HUES6 (cell line): ENCODE results near the gene TULP4.
"Not testable (repeated sequence)": the region's sequence is repeated elsewhere in the genome, so short reads cannot be mapped to it uniquely, and the experiment has no call there.

ENCODE experiments used
- H3K27ac ChIP-seq: 2 replicates; pipeline ENCODE4 v1.7.0; 2013; ENCODE audit warnings: low read depth, mild to moderate bottlenecking, low read length, inconsistent platforms
- H3K27me3 ChIP-seq: 2 replicates; pipeline ENCODE4 v1.6.1; 2013; ENCODE audit warnings: low read length; ENCODE audit not compliant: control insufficient read depth, insufficient read depth
- H3K36me3 ChIP-seq: 2 replicates; pipeline ENCODE4 v1.6.1; 2013; ENCODE audit warnings: low read length; ENCODE audit not compliant: control insufficient read depth, insufficient read depth
- H3K4me1 ChIP-seq: 2 replicates; pipeline ENCODE4 v1.6.1; 2013; ENCODE audit warnings: low read length; ENCODE audit not compliant: control insufficient read depth, insufficient read depth
- H3K4me3 ChIP-seq: 2 replicates; pipeline ENCODE4 v1.5.1; 2013; ENCODE audit warnings: low read depth, low read length
- H3K9ac ChIP-seq: one replicate; pipeline ENCODE4 v1.6.1; 2013; ENCODE audit warnings: mild to moderate bottlenecking, low read length
- H3K9me3 ChIP-seq: 2 replicates; pipeline ENCODE4 v1.6.1; 2013; ENCODE audit warnings: low read depth, low read length; ENCODE audit not compliant: control insufficient read depth, insufficient read depth

The TULP4 gene

DNA sequence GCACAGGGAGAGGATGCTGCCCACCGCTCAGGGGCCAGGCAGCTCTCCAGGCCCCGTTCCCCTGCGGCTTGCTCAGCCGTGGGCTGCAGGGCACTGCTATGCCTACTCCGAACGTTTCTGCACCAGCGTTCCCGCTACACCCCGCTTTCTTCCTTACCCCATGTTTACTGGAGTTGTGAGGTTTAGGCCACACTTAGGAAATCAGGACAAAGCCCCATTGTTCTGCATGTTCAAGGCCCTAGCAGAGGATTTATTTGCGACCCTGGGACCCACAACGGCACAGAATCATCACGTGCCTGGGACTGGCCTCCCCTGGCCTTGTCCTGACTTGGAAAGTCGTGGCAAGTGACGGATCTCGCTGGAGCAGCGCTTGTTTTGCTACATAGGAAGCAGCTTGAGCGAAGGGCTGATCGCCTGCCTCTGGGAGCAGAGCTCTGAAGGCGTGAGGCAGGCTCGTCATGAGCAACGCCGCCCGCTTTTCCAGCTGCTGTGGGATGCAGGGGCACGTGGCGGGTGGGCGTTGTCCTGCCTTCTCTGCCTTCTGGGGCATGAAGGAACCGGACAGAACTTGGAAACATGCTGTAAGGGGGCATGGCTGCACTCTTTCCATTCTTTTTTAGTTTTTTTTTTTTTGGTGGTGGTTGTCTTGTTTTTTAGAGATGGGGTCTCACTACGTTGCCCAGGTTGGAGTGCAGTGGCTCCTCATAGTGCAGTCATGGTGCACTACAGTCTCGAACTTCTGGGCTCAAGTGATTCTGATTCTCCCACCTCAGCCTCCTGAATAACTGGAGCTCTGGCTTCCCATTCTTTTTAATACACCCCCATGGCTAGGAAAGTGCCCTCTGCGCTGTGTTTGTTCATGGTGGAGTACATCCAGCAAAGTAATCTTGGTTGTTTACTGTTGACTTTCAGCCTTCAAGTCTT is 233.0 kb downstream of the TULP4 start:
- Histone ChIP-seq H3K36me3 (no peaks in the 10 kb centered on the region), H3K9ac (no peak overlapping the region), H3K9me3 (no peaks in the 10 kb centered on the region), H3K27me3 (no peaks in the 10 kb centered on the region), H3K4me3 (no peak overlapping the region), H3K4me1 (peaks cover 12% of the 10 kb centered on the region), H3K27ac (no peak overlapping the region)

DNA sequence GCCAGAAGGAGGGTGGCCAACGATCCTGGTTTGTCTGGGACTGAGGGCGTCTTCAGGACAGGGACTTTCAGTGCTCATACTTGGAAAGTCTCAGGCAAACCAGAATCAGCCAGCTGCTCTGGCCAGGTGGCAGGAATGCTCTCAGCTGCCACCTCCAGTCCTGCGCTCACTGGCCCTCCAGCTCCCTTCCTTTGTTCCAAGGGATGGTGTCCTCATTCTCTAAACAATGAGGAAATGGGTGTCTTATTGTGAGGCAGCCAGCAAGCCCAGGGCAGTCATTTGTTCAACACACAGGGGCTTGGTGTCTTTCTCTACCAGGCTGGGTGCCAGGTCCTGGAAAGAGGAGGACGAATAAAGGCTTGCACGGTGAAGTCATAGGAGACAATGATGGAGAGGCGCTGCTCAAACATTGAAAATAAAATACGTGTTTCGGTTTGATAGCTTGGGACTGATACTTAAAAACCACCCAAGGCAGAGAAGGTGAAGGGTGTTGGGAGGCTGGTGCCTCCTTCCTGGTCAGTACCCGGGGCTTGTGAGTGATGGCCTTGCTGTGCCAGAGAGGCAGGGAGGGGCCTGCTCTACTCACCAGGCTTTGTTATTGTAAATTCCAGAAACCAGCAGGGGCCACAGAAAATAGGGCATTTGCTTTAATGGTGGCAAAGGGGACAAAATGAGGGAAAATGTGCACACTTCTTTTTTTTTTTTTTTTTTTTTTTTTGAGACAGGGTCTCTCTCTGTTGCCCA is 236.3 kb downstream of the TULP4 start:
- H3K9me3 ChIP-seq: no peaks in the 10 kb centered on the region
- no peaks in the 10 kb centered on the region for H3K36me3 ChIP-seq
- peaks cover 15% of the 10 kb centered on the region for H3K4me1 ChIP-seq
- H3K9ac ChIP-seq: no peak overlapping the region
- no peaks in the 10 kb centered on the region for H3K27me3 ChIP-seq
- H3K4me3 ChIP-seq: no peak overlapping the region
- H3K27ac ChIP-seq: no peak overlapping the region

DNA sequence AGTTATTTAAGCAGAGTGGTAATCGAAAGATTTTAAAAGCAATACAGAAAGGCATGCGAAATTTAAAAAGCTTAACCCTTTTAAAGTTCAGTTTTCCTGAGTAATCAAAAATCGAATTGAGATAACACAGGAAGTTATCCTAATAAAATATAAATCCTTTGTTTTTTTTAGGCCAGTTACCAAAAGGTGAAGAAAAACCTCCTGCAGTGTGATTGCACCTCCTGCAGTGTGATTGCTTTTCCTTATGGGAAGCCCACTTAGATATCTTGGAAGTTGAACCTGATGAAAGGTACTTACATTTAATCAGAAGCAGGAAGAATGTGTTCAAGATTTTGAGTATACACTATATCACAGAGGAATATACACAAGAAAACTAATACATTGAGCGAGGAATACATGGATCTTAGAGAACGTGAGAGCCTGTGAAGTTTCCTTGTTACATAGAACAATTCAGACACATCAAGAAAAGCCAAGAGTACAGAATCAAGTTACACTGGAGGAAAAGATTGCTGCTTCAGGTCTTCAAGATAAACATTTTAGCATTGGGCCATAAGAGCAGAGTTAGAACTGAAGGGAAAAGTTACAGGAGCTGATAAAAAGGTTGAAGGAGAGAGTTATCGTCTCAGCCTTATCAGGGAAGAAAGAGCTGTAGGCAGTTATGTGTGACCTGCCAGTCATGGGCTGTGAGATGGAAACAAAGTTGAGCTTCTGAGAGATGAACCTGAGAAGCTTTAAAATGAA is 240.0 kb downstream of the TULP4 start:
- Histone ChIP-seq H3K4me1 (peaks cover 15% of the 10 kb centered on the region), H3K36me3 (no peaks in the 10 kb centered on the region), H3K9ac (no peak overlapping the region), H3K27me3 (no peaks in the 10 kb centered on the region), H3K9me3 (no peaks in the 10 kb centered on the region), H3K27ac (peak overlapping the region; percentile 10; the same call in 1 of the 2 replicates), H3K4me3 (no peak overlapping the region)

DNA sequence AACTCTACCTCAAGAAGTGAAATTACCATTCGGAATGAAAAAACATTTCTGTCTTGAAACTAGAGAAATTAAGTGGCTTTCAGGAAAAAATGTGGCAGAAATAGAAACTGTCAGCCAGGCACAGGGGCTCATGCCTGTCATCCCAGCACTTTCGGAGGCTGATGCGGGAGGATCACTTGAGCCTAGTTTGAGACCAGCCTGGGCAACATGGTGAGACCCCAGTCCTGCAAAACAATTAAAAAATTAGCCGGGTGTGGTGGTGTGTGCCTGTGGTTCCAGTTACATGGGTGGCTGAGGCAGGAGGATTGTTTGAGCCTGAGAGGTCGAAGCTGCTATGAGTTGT is 240.5 kb downstream of the TULP4 start:
- H3K27ac ChIP-seq: no peak overlapping the region
- no peak overlapping the region for H3K9ac ChIP-seq

DNA sequence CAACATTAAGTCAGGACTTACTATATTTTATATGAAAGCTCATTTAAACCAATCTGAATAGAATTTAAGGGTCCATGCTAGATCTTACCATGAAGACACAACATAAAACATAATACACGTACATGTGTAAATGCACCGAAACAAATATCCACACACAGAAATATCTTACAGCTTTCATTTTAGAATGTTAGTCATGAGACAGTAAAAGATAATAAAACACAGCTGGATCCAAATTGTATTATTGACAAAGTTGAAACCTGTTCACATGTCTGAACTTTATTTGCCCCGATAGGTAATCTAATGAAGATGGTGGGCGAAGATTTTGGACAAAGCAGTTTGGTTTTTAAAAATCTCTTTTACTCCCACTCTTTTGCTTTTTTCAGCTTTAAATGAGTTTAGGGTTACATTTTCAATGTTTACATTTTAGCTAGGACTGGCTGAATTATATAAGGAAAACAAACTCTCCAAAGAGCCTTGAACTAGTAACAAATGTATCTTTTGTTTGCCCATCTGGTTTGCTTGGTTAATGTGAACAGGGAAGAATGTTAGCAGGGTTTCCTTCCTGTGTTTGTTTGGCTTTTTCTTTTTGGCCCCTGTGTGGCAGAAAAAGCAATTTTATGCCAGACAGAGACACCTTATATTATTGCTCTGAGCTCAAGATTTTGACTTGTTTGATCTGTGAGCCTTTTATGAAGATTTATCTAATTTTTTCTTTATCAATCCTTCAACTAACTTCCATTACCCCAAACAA is 242.5 kb downstream of the TULP4 start:
- peaks cover 8% of the 10 kb centered on the region; the same call in 1 of the 2 replicates for H3K4me1 ChIP-seq
- H3K27me3 ChIP-seq: no peaks in the 10 kb centered on the region
- H3K36me3 ChIP-seq: no peaks in the 10 kb centered on the region
- no peak overlapping the region for H3K9ac ChIP-seq
- no peak overlapping the region for H3K27ac ChIP-seq
- H3K4me3 ChIP-seq: no peak overlapping the region
- H3K9me3 ChIP-seq: no peaks in the 10 kb centered on the region

More for the DNA sequence above, 240.5 kb downstream of the TULP4 start:
- Histone ChIP-seq H3K27me3 (no peaks in the 10 kb centered on the region), H3K9me3 (no peaks in the 10 kb centered on the region), H3K36me3 (no peaks in the 10 kb centered on the region), H3K4me1 (peaks cover 15% of the 10 kb centered on the region), H3K4me3 (no peak overlapping the region)

DNA sequence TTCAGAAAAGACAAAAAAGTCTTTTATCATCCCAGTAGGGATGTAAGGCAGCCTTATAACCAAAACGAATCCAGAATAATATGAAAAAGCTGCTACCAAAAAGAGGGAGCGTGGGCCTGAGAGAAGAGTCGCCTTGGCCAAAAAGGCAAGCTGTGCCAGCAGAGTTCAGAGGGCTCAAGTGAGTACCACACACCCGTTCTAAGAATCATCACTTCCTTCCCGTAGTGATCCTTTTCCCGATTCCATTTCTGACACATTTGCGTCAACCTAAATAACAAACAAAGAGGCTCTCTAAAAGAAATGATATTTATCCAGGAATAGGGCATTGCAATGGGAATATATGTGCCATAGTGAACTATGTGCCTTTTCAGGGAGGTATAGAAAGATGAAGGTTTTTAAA is 243.8 kb downstream of the TULP4 start:
- Histone ChIP-seq H3K9me3 (no peaks in the 10 kb centered on the region), H3K9ac (no peak overlapping the region), H3K4me1 (peaks cover 11% of the 10 kb centered on the region)

DNA sequence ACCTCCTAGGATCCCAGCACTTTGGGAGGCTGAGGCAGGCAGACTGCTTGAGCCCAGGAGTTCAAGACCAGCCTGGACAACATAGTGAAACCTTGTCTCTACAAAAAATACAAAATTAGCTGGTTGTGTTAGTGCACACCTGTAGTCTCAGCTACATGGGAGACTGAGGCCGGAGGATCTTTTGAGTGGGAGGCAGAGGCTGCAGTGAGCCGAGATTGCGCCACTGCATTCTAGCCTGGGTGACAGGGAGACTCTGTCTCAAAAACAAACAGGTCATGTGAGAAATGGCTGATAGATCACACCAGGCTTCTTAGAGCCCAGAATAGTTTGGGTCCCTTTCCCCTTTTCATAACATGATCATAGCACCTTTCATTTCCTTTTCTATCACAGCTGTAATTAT is 244.8 kb downstream of the TULP4 start:
- not testable (repeated sequence) for H3K4me3 ChIP-seq, H3K27ac ChIP-seq, H3K9me3 ChIP-seq, H3K9ac ChIP-seq, H3K36me3 ChIP-seq, H3K27me3 ChIP-seq
- peaks cover 20% of the 10 kb centered on the region for H3K4me1 ChIP-seq

More for the DNA sequence above, 243.8 kb downstream of the TULP4 start:
- Histone ChIP-seq H3K27me3 (no peaks in the 10 kb centered on the region), H3K4me3 (no peak overlapping the region), H3K36me3 (no peaks in the 10 kb centered on the region), H3K27ac (no peak overlapping the region)

DNA sequence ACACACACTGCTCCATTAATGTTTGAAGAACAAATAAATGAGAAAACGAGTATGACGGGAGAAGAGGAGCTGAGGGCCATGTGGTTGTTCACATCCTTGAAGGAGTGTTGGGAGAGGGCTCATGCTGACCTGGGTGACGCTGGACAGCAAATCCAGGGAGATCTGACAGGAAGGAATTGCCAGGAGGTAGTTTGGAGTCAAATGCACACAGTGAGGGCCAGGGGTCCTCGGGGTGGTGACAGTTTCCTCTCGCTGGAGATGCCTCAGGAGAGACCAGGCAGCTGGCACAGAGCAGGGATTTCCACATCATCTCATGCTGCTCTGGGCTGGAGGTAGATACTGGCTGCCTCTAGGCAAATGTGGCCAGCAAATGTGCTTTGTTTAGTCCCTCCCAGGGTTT is 245.7 kb downstream of the TULP4 start:
- Histone ChIP-seq H3K4me1 (peaks cover 18% of the 10 kb centered on the region), H3K27ac (no peak overlapping the region), H3K27me3 (no peaks in the 10 kb centered on the region), H3K9me3 (no peaks in the 10 kb centered on the region), H3K36me3 (no peaks in the 10 kb centered on the region), H3K9ac (no peak overlapping the region), H3K4me3 (no peak overlapping the region)

DNA sequence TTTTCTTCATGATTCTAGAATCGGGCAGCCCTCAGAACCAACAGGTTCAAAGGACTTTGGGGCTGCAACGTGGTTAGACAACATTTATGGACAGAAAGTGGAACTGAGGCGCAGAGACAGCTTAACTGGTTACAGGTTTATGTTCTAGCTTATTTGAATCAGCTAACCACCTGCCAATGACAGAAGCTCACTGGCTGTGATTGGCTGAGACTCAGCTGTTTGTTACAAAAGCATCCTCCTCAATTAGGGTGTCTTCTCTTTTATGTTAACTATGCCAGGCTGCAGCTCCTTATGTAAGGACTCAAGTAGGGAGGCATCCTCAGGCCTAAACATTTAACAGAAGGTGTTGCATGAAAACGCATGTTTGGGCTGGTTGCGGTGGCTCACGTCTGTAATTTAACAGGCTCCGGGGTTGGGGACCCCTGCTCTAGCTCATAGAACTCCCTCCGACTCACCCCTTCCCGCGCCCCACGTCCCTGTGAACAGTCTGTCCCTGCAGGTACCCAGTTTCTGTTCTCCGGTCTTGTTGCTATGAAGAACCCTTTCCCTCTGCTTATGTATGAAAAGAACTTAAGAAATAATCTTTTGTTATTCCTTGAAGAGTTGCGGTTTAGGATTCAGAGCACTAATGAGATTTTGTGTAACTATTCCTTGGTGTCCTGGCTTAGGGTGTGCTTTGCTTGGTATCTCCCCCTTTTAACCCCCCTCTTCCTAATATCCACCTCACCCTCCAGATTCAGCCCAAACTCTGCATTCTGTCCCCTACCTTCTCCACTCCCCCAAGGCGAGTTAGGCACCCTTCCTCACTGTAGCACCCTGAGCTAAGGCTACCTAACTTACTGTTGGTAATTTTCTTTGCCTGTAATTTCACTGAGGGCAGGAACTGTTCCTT is 246.4 kb downstream of the TULP4 start:
- Histone ChIP-seq H3K4me1 (peaks cover 18% of the 10 kb centered on the region), H3K27ac (no peak overlapping the region), H3K27me3 (no peaks in the 10 kb centered on the region), H3K9ac (no peak overlapping the region), H3K36me3 (no peaks in the 10 kb centered on the region), H3K4me3 (0 out of 2 replicates have a peak overlapping the region, but pooled peaks have one; percentile 67), H3K9me3 (no peaks in the 10 kb centered on the region)
